Measurements from ENCODE around the gene PRKAA1.
"Not testable (repeated sequence)": the region's sequence is repeated elsewhere in the genome, so short reads cannot be mapped to it uniquely, and the experiment has no call there.

The PRKAA1 gene

GRCh38 chr5:40779561-40779960, 18.6 kb downstream of the PRKAA1 start:
- no peak for DNase-seq

DNA sequence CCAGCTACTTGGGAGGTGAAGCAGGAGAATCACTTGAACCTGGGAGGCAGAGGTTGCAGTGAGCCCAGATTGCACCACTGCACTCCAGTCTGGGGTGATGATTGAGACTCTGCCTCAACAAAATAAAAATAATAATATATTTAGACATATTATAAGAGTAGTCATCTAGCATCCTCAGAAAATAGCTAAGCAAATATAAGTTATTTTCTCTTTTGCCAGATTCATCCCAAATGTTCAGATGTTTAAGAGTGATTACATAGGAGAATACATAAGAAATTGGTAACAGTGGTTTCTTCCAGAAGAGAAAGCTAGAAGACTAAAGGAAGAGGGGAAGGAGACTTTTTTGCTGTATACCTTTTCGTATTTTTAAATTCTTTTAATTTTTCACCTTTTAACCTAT, 20.0 kb downstream of the PRKAA1 start:
- DNase-seq = no peak

DNA sequence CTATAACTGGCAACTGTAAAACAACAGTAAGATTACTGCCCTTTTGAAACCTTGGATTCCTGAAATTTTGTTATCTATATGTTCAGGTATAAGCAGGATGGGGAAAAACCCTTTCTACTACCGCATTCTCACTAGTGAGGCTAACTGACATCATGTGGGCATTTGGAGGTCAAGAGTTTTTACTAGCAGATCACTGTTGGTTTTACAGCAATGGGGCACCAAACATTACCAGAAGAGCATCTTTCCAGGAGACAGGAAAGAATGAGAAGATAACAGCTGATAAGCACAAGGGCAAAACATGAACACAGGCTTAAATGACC, 21.6 kb downstream of the PRKAA1 start:
- no peak for DNase-seq

GRCh38 chr5:40775846-40776657, 22.1 kb downstream of the PRKAA1 start:
- no peak for DNase-seq

DNA sequence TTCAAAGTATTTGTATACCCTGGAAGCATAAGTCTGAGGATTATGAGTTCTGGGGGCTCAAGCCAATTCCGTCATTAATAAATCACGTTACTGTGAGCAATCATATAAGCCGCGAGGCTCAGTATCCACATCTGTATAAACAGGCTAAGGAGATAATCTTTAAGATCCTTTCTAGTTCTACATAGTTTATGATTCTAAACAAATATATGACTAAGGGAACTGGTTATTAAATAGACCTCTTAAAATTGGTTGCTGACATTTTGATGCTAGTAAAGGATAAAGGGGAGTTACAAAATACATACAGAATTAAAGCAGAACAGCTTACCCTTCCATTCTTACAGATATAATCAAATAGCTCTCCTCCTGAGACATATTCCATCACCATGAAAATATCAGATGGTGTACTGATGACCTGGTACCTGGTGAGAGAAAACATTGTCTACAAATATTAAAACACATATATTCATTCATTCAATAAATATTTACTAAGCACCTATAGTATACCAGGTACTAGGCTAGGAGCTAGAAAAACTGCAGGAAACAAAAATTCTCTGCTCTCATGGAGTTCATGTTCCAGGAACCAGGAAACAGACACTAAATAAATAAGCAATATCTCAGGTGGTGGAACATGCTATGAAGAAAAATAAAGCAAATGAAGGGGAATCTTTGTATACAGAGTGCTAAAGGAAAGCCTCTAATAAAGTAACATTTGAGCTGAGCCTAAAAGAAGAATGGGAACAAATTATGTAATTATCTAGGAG, 22.9 kb downstream of the PRKAA1 start:
- no peak for DNase-seq

GRCh38 chr5:40774623-40775022, 23.6 kb downstream of the PRKAA1 start:
- DNase-seq = peak; percentile 6

DNA sequence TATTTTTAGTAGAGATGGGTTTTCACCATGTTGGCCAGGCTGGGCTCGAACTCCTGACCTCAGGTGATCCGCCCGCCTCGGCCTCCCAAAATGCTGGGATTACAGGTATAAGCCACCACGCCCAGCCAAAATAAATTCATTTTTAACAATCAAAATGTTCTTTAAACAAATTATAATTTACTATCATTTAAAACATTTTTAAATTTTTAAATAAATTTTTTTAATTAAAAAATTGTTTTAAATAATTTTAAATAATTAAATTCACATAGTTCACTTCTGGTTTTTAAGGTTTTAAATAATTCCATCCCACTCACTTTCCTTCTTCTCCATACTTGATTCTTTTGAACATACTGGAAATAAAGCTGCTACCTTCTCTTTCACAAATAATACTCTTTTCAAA, 27.4 kb downstream of the PRKAA1 start:
- no peak for DNase-seq

- no peak for DNase-seq
Measured at GRCh38 chr5:40762705-40763104, 35.5 kb downstream of the PRKAA1 start.

DNA sequence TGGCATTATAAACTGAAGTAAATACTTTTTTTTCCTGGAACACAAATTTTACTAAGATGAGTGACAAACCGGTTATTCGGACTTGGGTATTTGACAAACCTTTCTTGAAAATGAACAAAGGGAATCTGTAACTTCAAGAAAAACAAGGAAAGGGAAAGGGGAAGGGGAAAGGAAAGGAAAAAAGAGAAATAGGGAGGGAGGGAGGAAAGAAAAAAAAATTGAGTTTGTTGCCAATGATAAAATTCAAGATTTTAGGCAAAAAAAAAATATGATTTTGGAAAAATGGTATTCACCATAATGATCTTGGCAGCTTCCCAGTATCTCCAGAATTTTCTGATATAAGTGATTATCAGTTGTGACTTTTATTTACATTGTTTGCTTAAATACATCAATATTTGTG, 40.8 kb downstream of the PRKAA1 start:
- no peak for DNase-seq

- DNase-seq = peak; percentile 93
Measured at GRCh38 chr5:40755407-40756365, 42.5 kb downstream of the PRKAA1 start, which contains the start of gene TTC33. TSS of gene TTC33 (minus strand) at chr5:40755961. CDS start at chr5:40747018, 8,943 bp downstream.

DNA sequence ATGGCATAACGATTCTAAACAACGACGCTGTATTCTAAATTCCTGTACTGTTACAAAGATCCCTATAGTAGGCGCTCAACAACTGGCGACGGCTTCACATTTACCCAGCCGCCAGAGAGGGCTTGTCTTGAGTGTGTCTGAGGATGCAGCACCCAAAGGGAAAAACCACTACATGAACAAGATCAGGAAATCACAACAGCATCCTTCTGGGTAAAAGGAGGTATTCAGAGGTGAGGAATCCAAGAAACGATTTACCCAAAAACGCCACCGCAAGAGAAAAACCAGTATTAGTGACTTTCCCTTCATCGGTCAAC, 43.1 kb downstream of the PRKAA1 start:
- peak; percentile 75 for DNase-seq

DNA sequence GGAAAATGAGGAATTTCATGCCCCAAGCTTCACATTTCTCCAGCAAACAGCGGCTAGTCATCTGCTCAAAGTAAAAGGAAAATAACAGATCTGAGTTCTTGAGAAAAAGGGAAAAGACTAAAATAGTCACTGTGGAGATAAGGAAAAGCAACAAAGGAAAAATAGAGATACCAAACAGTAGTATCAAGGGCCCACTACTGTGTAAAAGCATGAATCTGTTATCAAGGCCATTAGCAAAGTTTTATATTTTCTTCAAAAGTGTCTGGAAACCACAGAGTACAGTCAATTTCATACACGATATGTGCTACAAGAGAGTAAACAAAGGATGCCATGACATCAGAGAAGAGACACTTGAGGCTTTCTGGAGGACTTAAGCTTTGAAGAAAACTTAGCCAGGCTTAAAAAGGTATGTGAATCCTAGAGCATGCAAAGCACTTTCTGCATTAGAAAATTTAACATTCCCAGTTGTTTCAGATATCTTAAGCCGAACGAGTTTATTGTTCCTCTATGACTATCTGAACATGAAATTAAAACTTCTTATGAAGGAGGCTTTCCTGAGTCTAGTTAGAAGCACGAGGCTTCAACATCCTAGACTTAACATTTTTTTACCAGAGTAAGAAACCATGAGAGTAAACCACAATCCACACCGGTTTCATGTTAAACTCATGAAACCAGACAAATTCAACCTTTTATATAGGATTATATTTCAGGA, 43.6 kb downstream of the PRKAA1 start:
- DNase-seq = peak; percentile 48

- no peak for DNase-seq
Measured at GRCh38 chr5:40746703-40747102, 51.5 kb downstream of the PRKAA1 start.

DNA sequence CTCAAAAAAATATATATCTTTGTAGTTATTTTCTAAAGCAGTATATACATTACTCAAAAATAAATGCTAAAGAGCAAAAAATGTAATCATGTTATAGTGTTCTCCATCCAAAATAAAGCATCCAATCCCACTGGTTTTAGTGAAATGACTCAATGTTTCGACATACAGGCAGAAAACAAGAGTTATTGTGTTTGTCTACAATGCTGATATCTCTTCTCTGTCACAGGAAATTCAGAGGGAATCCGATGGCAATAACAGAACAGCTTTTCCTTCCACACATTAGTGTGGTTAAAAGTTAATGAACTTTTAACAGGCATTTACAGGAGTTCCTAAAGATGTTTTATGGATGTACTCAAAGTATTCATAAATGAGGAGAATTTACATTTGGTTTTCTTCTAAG, 54.4 kb downstream of the PRKAA1 start:
- DNase-seq = no peak

DNA sequence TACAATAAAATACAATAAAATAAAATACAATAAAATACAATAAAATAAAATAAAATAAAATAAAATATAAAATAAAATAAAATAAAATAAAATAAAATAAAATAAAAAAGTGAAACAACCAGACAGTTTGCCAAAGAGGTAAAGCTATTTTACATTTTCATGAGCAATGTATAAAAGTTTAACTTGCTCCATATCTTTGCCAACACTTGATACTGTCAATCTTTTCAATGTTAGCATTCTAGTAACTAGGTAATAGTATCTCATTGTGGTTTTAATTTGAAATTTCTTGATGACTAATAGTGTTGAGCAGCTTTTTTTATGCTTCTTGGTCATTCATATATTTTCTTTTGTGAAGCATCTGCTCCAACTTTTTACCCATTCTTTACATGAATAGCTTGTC, 59.7 kb downstream of the PRKAA1 start:
- DNase-seq = no peak

DNA sequence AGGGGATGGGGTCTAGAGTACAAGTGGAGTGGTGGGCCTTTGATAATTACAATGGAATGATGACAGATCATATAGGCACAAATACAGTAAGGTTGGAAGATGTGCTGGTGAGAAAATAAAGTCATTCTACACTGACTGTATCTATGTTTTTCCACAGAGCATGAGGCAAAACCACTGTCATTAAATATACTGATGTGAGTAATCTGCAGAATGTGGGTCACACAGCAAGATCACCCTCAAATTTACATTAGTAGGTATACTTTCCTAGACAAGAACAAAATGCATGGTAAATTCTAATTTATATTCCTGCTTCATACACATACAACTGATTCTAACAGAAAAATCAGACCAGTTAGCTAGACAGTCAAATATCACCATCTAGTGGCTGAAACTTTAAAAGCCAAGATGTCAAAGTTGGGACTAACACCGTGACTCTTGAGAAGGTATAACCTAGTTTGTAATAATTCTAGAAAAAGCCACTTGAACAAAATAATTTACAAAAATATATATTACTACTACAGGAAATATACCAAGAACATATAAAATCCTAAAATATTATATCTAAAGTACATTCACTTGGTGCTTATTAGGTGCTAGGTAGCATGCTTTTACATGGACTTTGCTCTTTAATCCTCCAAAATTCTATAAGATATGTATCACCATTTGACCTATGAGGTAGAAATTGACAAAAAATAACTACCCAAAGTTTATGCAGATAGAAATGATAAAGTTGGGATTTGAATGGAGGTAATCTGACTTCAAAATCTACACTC, 61.9 kb downstream of the PRKAA1 start:
- peak; percentile 70 for DNase-seq

- no peak for DNase-seq
Measured at GRCh38 chr5:40735609-40736008, 62.6 kb downstream of the PRKAA1 start.

- DNase-seq = no peak
Measured at GRCh38 chr5:40734986-40735385, 63.2 kb downstream of the PRKAA1 start.

DNA sequence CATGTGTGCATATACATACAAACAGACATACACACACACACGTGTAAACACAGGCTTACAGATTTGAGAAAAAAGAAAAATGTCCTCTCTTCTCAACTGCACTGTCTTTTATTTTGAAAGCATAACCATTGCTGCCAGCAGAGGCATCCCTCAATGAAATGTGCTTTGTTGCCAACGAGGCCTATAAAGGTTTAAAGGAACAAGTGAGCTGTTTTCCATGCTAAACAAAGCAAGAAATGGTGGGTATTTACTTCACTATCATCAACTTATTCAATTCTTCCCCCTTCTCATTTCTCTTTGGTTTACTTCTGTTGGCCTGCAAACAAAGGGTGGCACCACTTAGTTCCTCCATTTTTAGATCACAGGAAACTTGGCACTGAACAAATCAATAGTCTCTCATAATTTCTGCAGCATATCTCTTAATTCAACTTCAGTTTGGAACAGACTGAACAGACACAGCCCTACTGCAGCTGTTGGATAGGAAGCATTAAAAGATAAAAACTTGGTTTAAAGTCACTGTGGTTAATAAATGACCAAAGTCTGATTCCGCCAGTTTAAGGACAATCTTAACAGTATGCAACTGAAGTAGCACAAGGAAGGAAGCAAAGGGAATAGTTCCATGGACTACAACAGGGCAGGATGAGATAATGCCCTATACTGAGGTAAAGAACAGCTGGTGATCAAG, 64.2 kb downstream of the PRKAA1 start:
- DNase-seq = no peak

GRCh38 chr5:40733434-40733833, 64.7 kb downstream of the PRKAA1 start:
- DNase-seq = no peak

DNA sequence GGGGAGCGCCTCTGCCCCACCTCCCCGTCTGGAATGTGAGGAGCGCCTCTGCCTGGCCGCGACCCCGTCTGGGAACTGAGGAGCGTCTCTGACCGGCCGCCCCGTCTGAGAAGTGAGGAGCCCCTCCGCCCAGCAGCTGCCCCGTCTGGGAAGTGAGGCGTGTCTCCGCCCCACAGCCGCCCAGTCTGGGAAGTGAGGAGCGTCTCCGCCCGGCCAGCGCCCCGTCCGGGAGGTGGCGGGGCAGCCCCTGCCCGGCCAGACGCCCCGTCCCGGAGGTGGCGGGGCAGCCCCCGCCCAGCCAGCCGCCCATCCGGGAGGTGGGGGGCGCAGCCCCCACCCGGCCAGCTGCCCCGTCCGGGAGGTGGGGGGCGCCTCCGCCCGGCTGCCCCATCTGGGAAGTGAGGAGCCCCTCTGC, 75.7 kb downstream of the PRKAA1 start:
- DNase-seq = not testable (repeated sequence)
